K562 (cell line): Measurements from ENCODE around the gene TTLL10.

Experiments
- AFF4 ChIP-seq: sonication (generic); formaldehyde crosslinking; IDR thresholded peaks from 2 replicates; pipeline ENCODE4 v1.8.0; 2023; ENCODE audit warnings: mild to moderate bottlenecking, missing genetic modification reagents
- BRF2 ChIP-seq: IDR thresholded peaks from 3 replicates; pipeline ENCODE4 v1.6.1; 2011; ENCODE audit warnings: borderline replicate concordance, mild to moderate bottlenecking; ENCODE audit not compliant: insufficient read length, insufficient read depth
- CTCF ChIP-seq, 3 experiments: IDR thresholded peaks in 2 of 3; conservative IDR thresholded peaks in 1 of 3; 2 replicates each; pipeline ENCODE4 v1.5.1; 2011 to 2012; ENCODE audit warnings: low read length in 3 of 3, mild to moderate bottlenecking in 3 of 3, control low read depth in 2 of 3, improper control_type of control experiment in 1 of 3, inconsistent platforms in 1 of 3, low read depth in 1 of 3, mixed read lengths in 1 of 3, moderate library complexity in 1 of 3; ENCODE audit not compliant: insufficient read depth in 2 of 3
- EP300 ChIP-seq: IDR thresholded peaks from 2 replicates; pipeline ENCODE4 v1.6.1; 2012; ENCODE audit warnings: low read length, improper control_type of control experiment
- HDAC3 ChIP-seq: fragments of 450-650 bp; IDR thresholded peaks from 2 replicates; pipeline ENCODE4 v1.6.1; 2018; ENCODE audit warnings: borderline replicate concordance, mild to moderate bottlenecking, moderate library complexity; ENCODE audit not compliant: partially characterized antibody
- MAFK ChIP-seq: IDR thresholded peaks from 2 replicates; pipeline ENCODE4 v1.6.1; 2011; ENCODE audit warnings: low read length, improper control_type of control experiment
- PURB ChIP-seq: sonication (generic); formaldehyde crosslinking; IDR thresholded peaks from 2 replicates; pipeline ENCODE4 v1.9.0; 2021; ENCODE audit warnings: low read depth, mild to moderate bottlenecking, missing genetic modification reagents
- RAD51 ChIP-seq: fragments of 450-650 bp; IDR thresholded peaks from 2 replicates; pipeline ENCODE4 v1.7.1; 2016; ENCODE audit warnings: low read depth, mild to moderate bottlenecking, borderline replicate concordance
- SLC30A9 ChIP-seq: fragments of 250-450 bp; sonication (Bioruptor Pico); IDR thresholded peaks from 2 replicates; pipeline ENCODE4 v1.8.0; 2022; ENCODE audit warnings: mild to moderate bottlenecking, moderate library complexity
- WHSC1 ChIP-seq: IDR thresholded peaks from one replicate; pipeline ENCODE4 v1.6.1; 2012; ENCODE audit warnings: low read length, control low read depth, inconsistent platforms
- ZBTB8A ChIP-seq: fragments of 450-650 bp; IDR thresholded peaks from 2 replicates; pipeline ENCODE4 v1.6.1; 2018; ENCODE audit warnings: mild to moderate bottlenecking, moderate library complexity; ENCODE audit not compliant: partially characterized antibody
- ZC3H4 ChIP-seq: sonication (generic); formaldehyde crosslinking; IDR thresholded peaks from 2 replicates; pipeline ENCODE4 v1.9.0; 2021; ENCODE audit warnings: missing genetic modification reagents, borderline replicate concordance

GRCh38 chr1:1173061-1173792, 453 bp upstream of the TTLL10 start:
- TF ChIP-seq WHSC1: no peak
- no peak for TF ChIP-seq CTCF (IDR thresholded peaks at IDR 0.05 in 2 of 3, conservative IDR thresholded peaks at IDR 0.05 in 1 of 3; ENCODE audit: insufficient read depth in 2 of 3, low read depth in 1 of 3, low read length in 3 of 3)
- no peak for TF ChIP-seq HDAC3
- no peak for TF ChIP-seq ZC3H4 (CRISPR knock-in tag)
- TF ChIP-seq ZBTB8A: no peak
- no peak for TF ChIP-seq PURB
- no peak for TF ChIP-seq MAFK
- TF ChIP-seq EP300: no peak
- TF ChIP-seq AFF4 (CRISPR knock-in tag): no peak
- TF ChIP-seq RAD51: no peak
- TF ChIP-seq SLC30A9: no peak
- TF ChIP-seq BRF2: no peak
